Liver (tissue), 9 donors: ENCODE measurements around the gene ZNF600. TPM values are rescaled to one million over a fixed set of nuclear protein-coding genes. Genes with fewer than 3 reads are reported as not detected.
"Not testable (repeated sequence)": the region's sequence is repeated elsewhere in the genome, so short reads cannot be mapped to it uniquely, and the experiment has no call there.

Experiments
- DNase-seq: peaks from one replicate; pipeline ENCODE4 v3.0.0-alpha.2; 2017; ENCODE audit warnings: low spot score
- H3K27ac ChIP-seq, 2 donors: one replicate each; pipeline ENCODE4 v1.7.0; 2013; ENCODE audit warnings: inconsistent platforms in 2 of 2, low read length in 2 of 2, control low read depth in 1 of 2, low read depth in 1 of 2, mild to moderate bottlenecking in 1 of 2
- H3K27me3 ChIP-seq, 4 donors: one replicate each; pipeline versions ENCODE4 v1.6.1 to v1.7.0; 2013; ENCODE audit warnings: low read length in 3 of 4, inconsistent platforms in 1 of 4, mild to moderate bottlenecking in 1 of 4, moderate library complexity in 1 of 4; ENCODE audit not compliant: control insufficient read depth in 4 of 4, insufficient read depth in 4 of 4
- H3K36me3 ChIP-seq, 4 donors: one replicate each; pipeline versions ENCODE4 v1.6.1 to v1.7.0; 2013; ENCODE audit warnings: low read length in 3 of 4, mild to moderate bottlenecking in 3 of 4, low read depth in 1 of 4, moderate library complexity in 1 of 4; ENCODE audit not compliant: control insufficient read depth in 4 of 4, insufficient read depth in 3 of 4
- H3K4me1 ChIP-seq, 4 donors: one replicate each; pipeline versions ENCODE4 v1.6.1 to v1.7.0; 2013; ENCODE audit warnings: low read length in 3 of 4, mild to moderate bottlenecking in 3 of 4, moderate library complexity in 1 of 4; ENCODE audit not compliant: control insufficient read depth in 4 of 4, insufficient read depth in 4 of 4
- H3K4me3 ChIP-seq, 3 donors: one replicate each; pipeline versions ENCODE4 v1.6.1 to v1.7.0; 2013; ENCODE audit warnings: low read length in 3 of 3, control low read depth in 1 of 3, low read depth in 1 of 3, mild to moderate bottlenecking in 1 of 3
- H3K9ac ChIP-seq, 2 donors: one replicate each; pipeline ENCODE4 v1.7.0; 2013; ENCODE audit warnings: low read length in 2 of 2, mild to moderate bottlenecking in 2 of 2, moderate library complexity in 2 of 2, control low read depth in 1 of 2, low read depth in 1 of 2
- H3K9me3 ChIP-seq, 4 donors: one replicate each; pipeline versions ENCODE4 v1.6.1 to v1.7.0; 2013; ENCODE audit warnings: low read length in 3 of 4; ENCODE audit not compliant: control insufficient read depth in 4 of 4
- FOXA1 ChIP-seq: IDR thresholded peaks from 2 replicates; pipeline ENCODE4 v1.6.1; 2016; ENCODE audit warnings: antibody characterized with exemption
- FOXA2 ChIP-seq: IDR thresholded peaks from 2 replicates; pipeline ENCODE4 v1.6.1; 2016; ENCODE audit warnings: antibody characterized with exemption
- HNF4A ChIP-seq, 2 donors: conservative IDR thresholded peaks; 2 replicates each; pipeline ENCODE4 v1.6.1; 2016; ENCODE audit warnings: antibody characterized with exemption in 2 of 2, mild to moderate bottlenecking in 2 of 2
- HNF4G ChIP-seq: IDR thresholded peaks from 2 replicates; pipeline ENCODE4 v1.6.1; 2016; ENCODE audit warnings: antibody characterized with exemption
- JUND ChIP-seq, 2 donors: IDR thresholded peaks; 2 replicates each; pipeline ENCODE4 v1.6.1; 2016; ENCODE audit warnings: antibody characterized with exemption in 2 of 2
- RAD21 ChIP-seq, 2 donors: IDR thresholded peaks; 2 replicates each; pipeline ENCODE4 v1.6.1; 2016; ENCODE audit warnings: antibody characterized with exemption in 2 of 2, mild to moderate bottlenecking in 2 of 2
- RXRA ChIP-seq, 2 donors: IDR thresholded peaks; 2 replicates each; pipeline ENCODE4 v1.6.1; 2017 to 2018; ENCODE audit warnings: antibody characterized with exemption in 2 of 2, mild to moderate bottlenecking in 1 of 2
- YY1 ChIP-seq: IDR thresholded peaks from 2 replicates; pipeline ENCODE4 v1.6.1; 2016; ENCODE audit warnings: antibody characterized with exemption, mild to moderate bottlenecking
- WGBS: extraction: QIAGEN DNeasy Blood & Tissue Kit; methylation state at CpG from one replicate; pipeline ENCODE4 v1.1.7; 2013; 5-methylcytosine and 5-hydroxymethylcytosine counted together
- polyA plus RNA-seq, 2 donors: library from polyadenylated mRNA; stranded (reverse) in 1 of 2; unstranded in 1 of 2; fragments of 200-250 nt in 1 of 2; fragments of >200 nt in 1 of 2; fragmentation: Nextera tagmentation in 1 of 2; extraction: Ambion mirVana in 1 of 2; gene quantifications; one replicate each; pipeline versions ENCODE4 v1.2.1 to v1.2.3, GENCODE V29; 2013 to 2015
- total RNA-seq, 2 donors: library from RNA; depleted of rRNA; stranded (reverse); fragments of >200 nt; gene quantifications; one replicate each; pipeline ENCODE4 v1.2.3, GENCODE V29; 2014
- TF ChIP-seq, protein P1 (sequence below): fragments of 150-350 bp; IDR thresholded peaks from 2 replicates; pipeline ENCODE4 v1.5.1; 2017; ENCODE audit warnings: improper control_type of control experiment, low read depth, low read length; ENCODE audit not compliant: missing input control
- TF ChIP-seq, protein P2 (sequence below): IDR thresholded peaks from 2 replicates; pipeline ENCODE4 v1.6.1; 2016; ENCODE audit warnings: antibody characterized with exemption
- TF ChIP-seq, protein P3 (sequence below): IDR thresholded peaks from 2 replicates; pipeline ENCODE4 v1.6.1; 2016; ENCODE audit warnings: antibody characterized with exemption, mild to moderate bottlenecking
- TF ChIP-seq, protein P4 (sequence below): IDR thresholded peaks from 2 replicates; pipeline ENCODE4 v1.6.1; 2016; ENCODE audit warnings: antibody characterized with exemption
- TF ChIP-seq, protein P5 (sequence below): IDR thresholded peaks from 2 replicates; pipeline ENCODE4 v1.6.1; 2016; ENCODE audit warnings: antibody characterized with exemption
- donor health status: healthy.
- donor health status: healthy.
- donor health status: healthy.
- donor health status: healthy.
- donor health status: healthy.

ZNF600 gene
- total and polyA plus RNA-seq, 4 donors, result 1.4 to 2.1 (median 1.6) TPM

DNA sequence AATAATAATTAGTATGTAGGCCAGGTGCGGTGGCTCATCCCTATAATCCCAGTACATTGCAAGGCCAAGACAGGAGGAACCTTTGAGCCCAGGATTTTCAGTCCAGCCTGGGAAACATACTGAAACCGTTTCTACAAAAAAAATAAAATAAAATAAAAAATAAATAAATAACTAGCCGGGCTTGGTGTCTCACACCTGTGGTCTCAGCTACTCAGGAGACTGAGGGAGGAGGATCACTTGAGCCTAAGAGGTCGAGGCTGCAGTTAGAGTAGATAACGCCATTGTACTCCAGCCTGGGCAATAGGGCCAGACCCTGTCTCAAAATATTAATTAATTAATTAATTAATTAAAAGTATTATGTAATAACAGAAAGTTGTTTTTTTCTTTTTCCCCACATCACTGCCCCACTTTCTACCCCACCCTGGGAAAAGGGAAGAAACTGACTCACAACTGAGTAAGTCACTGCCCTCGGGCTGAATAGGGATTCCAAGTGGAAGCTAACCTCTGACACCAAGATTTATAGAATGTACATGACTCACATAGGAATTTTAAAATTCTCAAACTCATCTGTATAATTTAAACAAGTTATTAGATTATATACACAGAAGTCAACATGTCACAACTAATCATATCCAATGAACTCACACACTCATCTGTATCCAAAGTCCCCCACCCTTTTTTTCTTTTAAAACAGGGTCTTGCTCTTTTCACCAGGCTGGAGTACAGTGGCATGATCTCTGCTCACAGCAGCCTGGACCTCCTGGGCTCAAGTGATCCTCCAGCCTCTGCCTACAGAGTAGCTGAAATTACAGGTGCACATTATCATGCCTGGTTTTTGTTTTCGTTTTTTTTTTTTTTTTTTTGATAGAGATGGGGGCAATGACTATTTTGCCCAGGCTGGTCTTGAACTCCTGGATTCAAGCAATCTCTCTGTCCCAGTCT is 64.3 kb downstream of the ZNF600 start:
- H3K36me3 ChIP-seq, result peaks cover 2 to 6% (median 4%) of the 10 kb centered on the region in 4 donors
- H3K4me1 ChIP-seq, result no peaks in the 10 kb centered on the region

DNA sequence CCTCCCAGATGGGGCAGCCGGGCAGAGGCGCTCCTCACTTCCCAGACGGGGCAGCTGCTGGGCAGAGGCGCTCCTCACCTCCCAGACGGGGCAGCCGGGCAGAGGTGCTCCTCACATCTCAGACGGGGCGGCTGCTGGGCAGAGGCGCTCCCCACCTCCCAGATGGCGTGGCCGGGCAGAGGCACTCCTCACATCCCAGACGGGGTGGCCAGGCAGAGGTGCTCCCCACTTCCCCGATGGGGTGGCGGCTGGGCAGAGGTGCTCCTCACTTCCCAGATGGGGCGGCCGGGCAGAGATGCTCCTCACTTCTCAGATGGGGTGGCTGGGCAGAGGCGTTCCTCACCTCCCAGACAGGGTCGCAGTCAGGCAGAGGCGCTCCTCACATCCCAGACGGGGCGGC is 66.0 kb downstream of the ZNF600 start:
- H3K4me3 ChIP-seq, H3K4me1 ChIP-seq, H3K27me3 ChIP-seq, DNase-seq, H3K9ac ChIP-seq, H3K36me3 ChIP-seq, H3K27ac ChIP-seq: not testable (repeated sequence)
- WGBS, result 98% methylated on average over 21 of the region's 21 CpGs
- H3K9me3 ChIP-seq, result peaks cover 0 to 14% (median 10%) of the 10 kb centered on the region in 4 donors

More for the DNA sequence above, 64.3 kb downstream of the ZNF600 start:
- no peak overlapping the region for H3K9ac ChIP-seq
- no peak overlapping the region for H3K4me3 ChIP-seq
- TF ChIP-seq FOXA1 (no peak), RXRA (IDR thresholded peaks at IDR 0.05) (no peak), JUND (IDR thresholded peaks at IDR 0.05) (no peak), FOXA2 (no peak), YY1 (no peak), RAD21 (IDR thresholded peaks at IDR 0.05) (no peak), HNF4A (conservative IDR thresholded peaks at IDR 0.05) (no peak), HNF4G (no peak)
- TF ChIP-seq, protein P1, sequence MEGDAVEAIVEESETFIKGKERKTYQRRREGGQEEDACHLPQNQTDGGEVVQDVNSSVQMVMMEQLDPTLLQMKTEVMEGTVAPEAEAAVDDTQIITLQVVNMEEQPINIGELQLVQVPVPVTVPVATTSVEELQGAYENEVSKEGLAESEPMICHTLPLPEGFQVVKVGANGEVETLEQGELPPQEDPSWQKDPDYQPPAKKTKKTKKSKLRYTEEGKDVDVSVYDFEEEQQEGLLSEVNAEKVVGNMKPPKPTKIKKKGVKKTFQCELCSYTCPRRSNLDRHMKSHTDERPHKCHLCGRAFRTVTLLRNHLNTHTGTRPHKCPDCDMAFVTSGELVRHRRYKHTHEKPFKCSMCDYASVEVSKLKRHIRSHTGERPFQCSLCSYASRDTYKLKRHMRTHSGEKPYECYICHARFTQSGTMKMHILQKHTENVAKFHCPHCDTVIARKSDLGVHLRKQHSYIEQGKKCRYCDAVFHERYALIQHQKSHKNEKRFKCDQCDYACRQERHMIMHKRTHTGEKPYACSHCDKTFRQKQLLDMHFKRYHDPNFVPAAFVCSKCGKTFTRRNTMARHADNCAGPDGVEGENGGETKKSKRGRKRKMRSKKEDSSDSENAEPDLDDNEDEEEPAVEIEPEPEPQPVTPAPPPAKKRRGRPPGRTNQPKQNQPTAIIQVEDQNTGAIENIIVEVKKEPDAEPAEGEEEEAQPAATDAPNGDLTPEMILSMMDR, result no peak
- TF ChIP-seq, protein P2, sequence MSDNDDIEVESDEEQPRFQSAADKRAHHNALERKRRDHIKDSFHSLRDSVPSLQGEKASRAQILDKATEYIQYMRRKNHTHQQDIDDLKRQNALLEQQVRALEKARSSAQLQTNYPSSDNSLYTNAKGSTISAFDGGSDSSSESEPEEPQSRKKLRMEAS, result no peak
- TF ChIP-seq, protein P3, sequence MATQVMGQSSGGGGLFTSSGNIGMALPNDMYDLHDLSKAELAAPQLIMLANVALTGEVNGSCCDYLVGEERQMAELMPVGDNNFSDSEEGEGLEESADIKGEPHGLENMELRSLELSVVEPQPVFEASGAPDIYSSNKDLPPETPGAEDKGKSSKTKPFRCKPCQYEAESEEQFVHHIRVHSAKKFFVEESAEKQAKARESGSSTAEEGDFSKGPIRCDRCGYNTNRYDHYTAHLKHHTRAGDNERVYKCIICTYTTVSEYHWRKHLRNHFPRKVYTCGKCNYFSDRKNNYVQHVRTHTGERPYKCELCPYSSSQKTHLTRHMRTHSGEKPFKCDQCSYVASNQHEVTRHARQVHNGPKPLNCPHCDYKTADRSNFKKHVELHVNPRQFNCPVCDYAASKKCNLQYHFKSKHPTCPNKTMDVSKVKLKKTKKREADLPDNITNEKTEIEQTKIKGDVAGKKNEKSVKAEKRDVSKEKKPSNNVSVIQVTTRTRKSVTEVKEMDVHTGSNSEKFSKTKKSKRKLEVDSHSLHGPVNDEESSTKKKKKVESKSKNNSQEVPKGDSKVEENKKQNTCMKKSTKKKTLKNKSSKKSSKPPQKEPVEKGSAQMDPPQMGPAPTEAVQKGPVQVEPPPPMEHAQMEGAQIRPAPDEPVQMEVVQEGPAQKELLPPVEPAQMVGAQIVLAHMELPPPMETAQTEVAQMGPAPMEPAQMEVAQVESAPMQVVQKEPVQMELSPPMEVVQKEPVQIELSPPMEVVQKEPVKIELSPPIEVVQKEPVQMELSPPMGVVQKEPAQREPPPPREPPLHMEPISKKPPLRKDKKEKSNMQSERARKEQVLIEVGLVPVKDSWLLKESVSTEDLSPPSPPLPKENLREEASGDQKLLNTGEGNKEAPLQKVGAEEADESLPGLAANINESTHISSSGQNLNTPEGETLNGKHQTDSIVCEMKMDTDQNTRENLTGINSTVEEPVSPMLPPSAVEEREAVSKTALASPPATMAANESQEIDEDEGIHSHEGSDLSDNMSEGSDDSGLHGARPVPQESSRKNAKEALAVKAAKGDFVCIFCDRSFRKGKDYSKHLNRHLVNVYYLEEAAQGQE, result no peak
- no peak for DNase-seq
- H3K27ac ChIP-seq, result no peak overlapping the region
- 93% methylated on average over 7 of the region's 7 CpGs for WGBS
- no peaks in the 10 kb centered on the region for H3K27me3 ChIP-seq
- H3K9me3 ChIP-seq, result peaks cover 0 to 15% (median 11%) of the 10 kb centered on the region in 4 donors

DNA sequence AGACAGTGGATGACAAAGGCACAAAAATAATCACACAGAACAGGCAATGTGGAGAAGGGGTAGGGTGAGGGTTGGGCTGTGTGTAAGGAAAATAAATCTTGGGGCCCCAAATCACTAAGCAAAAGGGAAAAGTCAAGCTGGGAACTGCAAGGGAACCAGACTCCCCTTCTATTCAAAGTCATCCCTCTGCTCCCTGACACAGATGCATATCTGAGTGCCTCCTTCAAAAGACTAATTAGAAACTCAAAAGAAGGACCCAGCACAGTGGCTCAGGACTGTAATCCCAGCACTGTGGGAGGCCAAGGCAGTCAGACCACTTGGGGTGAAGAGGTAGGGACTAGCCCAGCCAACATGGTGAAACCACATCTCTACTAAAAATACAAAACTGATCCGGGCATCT is 70.1 kb downstream of the ZNF600 start:
- no peak overlapping the region for H3K9ac ChIP-seq
- no peaks in the 10 kb centered on the region for H3K27me3 ChIP-seq
- no peak overlapping the region for H3K27ac ChIP-seq
- 93% methylated on average over 1 of the region's 1 CpG for WGBS
- no peak overlapping the region for H3K4me3 ChIP-seq
- H3K4me1 ChIP-seq, result no peaks in the 10 kb centered on the region
- no peak for DNase-seq
- peaks cover 0 to 14% (median 8%) of the 10 kb centered on the region in 4 donors for H3K36me3 ChIP-seq
- H3K9me3 ChIP-seq, result peaks cover 0 to 14% (median 9%) of the 10 kb centered on the region in 4 donors
- TF ChIP-seq, protein P3, result no peak
- TF ChIP-seq, protein P4, sequence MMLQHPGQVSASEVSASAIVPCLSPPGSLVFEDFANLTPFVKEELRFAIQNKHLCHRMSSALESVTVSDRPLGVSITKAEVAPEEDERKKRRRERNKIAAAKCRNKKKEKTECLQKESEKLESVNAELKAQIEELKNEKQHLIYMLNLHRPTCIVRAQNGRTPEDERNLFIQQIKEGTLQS, result no peak
- TF ChIP-seq RAD21 (IDR thresholded peaks at IDR 0.05) (no peak), YY1 (no peak), JUND (IDR thresholded peaks at IDR 0.05) (no peak), FOXA2 (no peak)
- TF ChIP-seq, protein P2, result no peak
- TF ChIP-seq, protein P5, sequence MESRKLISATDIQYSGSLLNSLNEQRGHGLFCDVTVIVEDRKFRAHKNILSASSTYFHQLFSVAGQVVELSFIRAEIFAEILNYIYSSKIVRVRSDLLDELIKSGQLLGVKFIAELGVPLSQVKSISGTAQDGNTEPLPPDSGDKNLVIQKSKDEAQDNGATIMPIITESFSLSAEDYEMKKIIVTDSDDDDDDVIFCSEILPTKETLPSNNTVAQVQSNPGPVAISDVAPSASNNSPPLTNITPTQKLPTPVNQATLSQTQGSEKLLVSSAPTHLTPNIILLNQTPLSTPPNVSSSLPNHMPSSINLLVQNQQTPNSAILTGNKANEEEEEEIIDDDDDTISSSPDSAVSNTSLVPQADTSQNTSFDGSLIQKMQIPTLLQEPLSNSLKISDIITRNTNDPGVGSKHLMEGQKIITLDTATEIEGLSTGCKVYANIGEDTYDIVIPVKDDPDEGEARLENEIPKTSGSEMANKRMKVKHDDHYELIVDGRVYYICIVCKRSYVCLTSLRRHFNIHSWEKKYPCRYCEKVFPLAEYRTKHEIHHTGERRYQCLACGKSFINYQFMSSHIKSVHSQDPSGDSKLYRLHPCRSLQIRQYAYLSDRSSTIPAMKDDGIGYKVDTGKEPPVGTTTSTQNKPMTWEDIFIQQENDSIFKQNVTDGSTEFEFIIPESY, result no peak
